OCI-LY7 (cell line): ENCODE measurements around the gene TTC24. TPM values are rescaled to one million over a fixed set of nuclear protein-coding genes. Genes with fewer than 3 reads are reported as not detected.
"Not testable (repeated sequence)": the region's sequence is repeated elsewhere in the genome, so short reads cannot be mapped to it uniquely, and the experiment has no call there.

Experiments
- BruUV-seq: library from RNA; stranded (reverse); fragments of 400-500 nt; replicated peaks from 2 replicates; lab custom pipeline; 2021; lab: Mats Ljungman, UMichigan
- CTCF ChIA-PET: fragments of 300-600 bp; sonication (Branson Sonifier 250); formaldehyde crosslinking; loops from one replicate; lab custom pipeline; 2022; ENCODE audit warnings: antibody characterized with exemption; ENCODE audit not compliant: unreplicated experiment; lab: Charles Lee
- POLR2A ChIA-PET: fragments of 300-600 bp; sonication (Branson Sonifier 250); formaldehyde crosslinking; loops from one replicate; lab custom pipeline; 2022; ENCODE audit warnings: antibody characterized with exemption; lab: Charles Lee
- DNase-seq: peaks from one replicate; pipeline ENCODE4 v3.0.0-alpha.2; 2015; ENCODE audit warnings: low spot score
- H2AFZ ChIP-seq: fragments of 200-600 bp; sonication (generic), shearing (Covaris generic); 2 replicates; pipeline ENCODE4 v1.6.1; 2014; ENCODE audit warnings: mild to moderate bottlenecking, antibody characterized with exemption, low read length, moderate library complexity
- H3K27ac ChIP-seq: fragments of 200-600 bp; sonication (generic); 2 replicates; pipeline ENCODE4 v1.5.1; 2014; ENCODE audit warnings: mixed run types, low read depth, mild to moderate bottlenecking, moderate library complexity, low read length, inconsistent platforms; ENCODE audit not compliant: poor library complexity, severe bottlenecking
- H3K36me3 ChIP-seq: fragments of 200-600 bp; sonication (generic); 2 replicates; pipeline ENCODE4 v1.6.1; 2014; ENCODE audit warnings: mild to moderate bottlenecking, antibody characterized with exemption, low read length, moderate library complexity, mixed read lengths; ENCODE audit not compliant: insufficient read depth
- H3K4me1 ChIP-seq: fragments of 200-600 bp; sonication (generic); 2 replicates; pipeline ENCODE4 v1.5.1; 2014; ENCODE audit warnings: mild to moderate bottlenecking, low read length; ENCODE audit not compliant: insufficient read depth, poor library complexity, severe bottlenecking
- H3K4me2 ChIP-seq: fragments of 200-600 bp; sonication (generic); 2 replicates; pipeline ENCODE4 v1.6.1; 2014; ENCODE audit warnings: mild to moderate bottlenecking, low read length
- H3K4me3 ChIP-seq: fragments of 200-600 bp; sonication (generic); 2 replicates; pipeline ENCODE4 v1.5.1; 2014; ENCODE audit warnings: mild to moderate bottlenecking, low read depth, low read length; ENCODE audit not compliant: poor library complexity, severe bottlenecking
- H3K79me2 ChIP-seq: fragments of 200-600 bp; sonication (generic); 2 replicates; pipeline ENCODE4 v1.6.1; 2016; ENCODE audit warnings: low read depth, mild to moderate bottlenecking, low read length, moderate library complexity, mixed read lengths; ENCODE audit not compliant: insufficient read depth
- H3K9me2 ChIP-seq: fragments of 200-600 bp; sonication (generic); 2 replicates; pipeline ENCODE4 v1.6.1; 2016; ENCODE audit warnings: mild to moderate bottlenecking, low read length, mixed read lengths; ENCODE audit not compliant: insufficient read depth
- H3K9me3 ChIP-seq: fragments of 200-600 bp; sonication (generic); 2 replicates; pipeline ENCODE4 v1.6.1; 2014; ENCODE audit warnings: mild to moderate bottlenecking, mixed run types, low read length, mixed read lengths
- H4K20me1 ChIP-seq: fragments of 200-600 bp; sonication (generic); 2 replicates; pipeline ENCODE4 v1.6.1; 2014; ENCODE audit warnings: mild to moderate bottlenecking, antibody characterized with exemption, low read length, moderate library complexity, mixed read lengths; ENCODE audit not compliant: insufficient read depth
- EZH2phosphoT487 ChIP-seq: fragments of 200-600 bp; sonication (generic); IDR thresholded peaks from 2 replicates; pipeline ENCODE4 v1.6.1; 2018; ENCODE audit warnings: low read depth, borderline replicate concordance, mild to moderate bottlenecking, mixed run types, antibody characterized with exemption, low read length, moderate library complexity, mixed read lengths
- intact Hi-C: fragments of 100-400 bp; cut with micrococcal nuclease; formaldehyde crosslinking; loops from one replicate; pipeline ENCODE4 v1.10.0; 2022; ENCODE audit not compliant: unreplicated experiment
- total RNA-seq, 2 experiments: library from RNA; depleted of rRNA in 1 of 2; stranded (reverse); fragments of >200 nt in 1 of 2; shearing (Covaris generic) in 1 of 2; gene quantifications; 2 replicates each; pipeline ENCODE4 v1.2.3, GENCODE V29; 2014 to 2022
- TF ChIP-seq, protein P1 (sequence below): fragments of 200-600 bp; sonication (generic); conservative IDR thresholded peaks from 2 replicates; pipeline ENCODE4 v1.5.1; 2014; ENCODE audit warnings: mild to moderate bottlenecking, antibody characterized with exemption, low read length, moderate library complexity, mixed read lengths

TTC24 gene
- total RNA-seq, 2 experiments from 2014 or later = 2.8 to 11.9 TPM

DNA sequence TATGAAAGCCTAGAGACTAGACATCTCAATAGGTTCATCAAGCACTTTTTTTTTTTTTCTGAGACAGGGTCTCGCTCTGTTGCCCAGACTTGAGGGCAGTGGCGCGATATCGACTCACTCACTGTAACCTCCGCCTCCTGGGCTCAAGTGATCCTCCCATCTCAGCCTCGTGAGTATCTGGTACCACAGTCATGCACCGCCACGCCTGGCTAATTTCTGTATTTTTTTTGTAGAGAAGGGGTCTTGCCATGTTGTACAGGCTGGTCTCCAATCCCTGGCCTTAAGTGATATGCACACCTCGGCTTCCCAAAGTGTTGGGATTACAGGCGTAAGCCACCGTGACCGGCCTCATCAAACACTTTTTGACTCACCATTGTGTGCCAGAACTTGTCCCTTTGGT lies 22.4 kb downstream of the TTC24 start:
- DNase-seq = peak; percentile 58
- Histone ChIP-seq H3K4me2 (peak overlapping the region; percentile 91), H3K36me3 (peaks cover 29% of the 10 kb centered on the region), H3K4me1 (peaks cover 27% of the 10 kb centered on the region), H4K20me1 (no peaks in the 10 kb centered on the region), H2AFZ (peak overlapping the region; percentile 97), H3K9me2 (no peaks in the 10 kb centered on the region), H3K9me3 (no peaks in the 10 kb centered on the region), H3K27ac (peak overlapping the region; percentile 69), H3K4me3 (peak overlapping the region; percentile 78), H3K79me2 (peaks cover 40% of the 10 kb centered on the region)
- BruUV-seq = no TSS peak
- ChIA-PET POLR2A (interaction anchor here (0.6 to 4.7 kb wide), 6 partner anchors 10 to 1574 kb away, joined by 3 to 27 read pairs (median 3); partner anchors contain the start of gene NAXE), CTCF (interaction anchor here (1.4 kb wide), 1 partner anchor 10 kb away, joined by 4 read pairs; the partner anchor contains the start of gene NAXE)
- intact Hi-C loops = loop anchor here (1.0 kb wide), 1 partner anchor 145 kb away; no protein-coding TSS in a partner anchor
- no peak for TF ChIP-seq EZH2phosphoT487
- TF ChIP-seq, protein P1, sequence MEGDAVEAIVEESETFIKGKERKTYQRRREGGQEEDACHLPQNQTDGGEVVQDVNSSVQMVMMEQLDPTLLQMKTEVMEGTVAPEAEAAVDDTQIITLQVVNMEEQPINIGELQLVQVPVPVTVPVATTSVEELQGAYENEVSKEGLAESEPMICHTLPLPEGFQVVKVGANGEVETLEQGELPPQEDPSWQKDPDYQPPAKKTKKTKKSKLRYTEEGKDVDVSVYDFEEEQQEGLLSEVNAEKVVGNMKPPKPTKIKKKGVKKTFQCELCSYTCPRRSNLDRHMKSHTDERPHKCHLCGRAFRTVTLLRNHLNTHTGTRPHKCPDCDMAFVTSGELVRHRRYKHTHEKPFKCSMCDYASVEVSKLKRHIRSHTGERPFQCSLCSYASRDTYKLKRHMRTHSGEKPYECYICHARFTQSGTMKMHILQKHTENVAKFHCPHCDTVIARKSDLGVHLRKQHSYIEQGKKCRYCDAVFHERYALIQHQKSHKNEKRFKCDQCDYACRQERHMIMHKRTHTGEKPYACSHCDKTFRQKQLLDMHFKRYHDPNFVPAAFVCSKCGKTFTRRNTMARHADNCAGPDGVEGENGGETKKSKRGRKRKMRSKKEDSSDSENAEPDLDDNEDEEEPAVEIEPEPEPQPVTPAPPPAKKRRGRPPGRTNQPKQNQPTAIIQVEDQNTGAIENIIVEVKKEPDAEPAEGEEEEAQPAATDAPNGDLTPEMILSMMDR = no peak

DNA sequence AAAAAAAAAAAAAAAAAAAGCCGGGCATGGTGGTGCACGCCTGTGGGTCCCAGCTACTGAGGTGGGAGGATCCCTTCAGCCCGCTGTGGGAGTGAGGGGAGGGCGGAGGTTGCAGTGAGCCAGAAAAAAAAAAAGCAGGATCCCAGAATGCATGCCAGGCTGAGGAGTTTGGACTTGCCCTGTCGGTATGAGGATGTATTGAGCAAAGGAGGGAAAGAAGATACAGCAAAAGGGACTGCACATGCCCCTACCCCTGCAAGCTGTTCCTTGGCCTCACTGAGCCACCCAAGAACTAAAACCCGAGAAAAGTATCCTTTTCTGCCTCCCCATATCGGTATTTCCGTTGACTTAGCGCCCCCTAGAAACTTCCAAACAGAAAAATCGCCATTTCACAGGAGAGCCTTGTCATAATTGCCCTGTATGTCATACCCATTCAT lies 23.1 kb downstream of the TTC24 start:
- Histone ChIP-seq H2AFZ (peak overlapping the region; percentile 97; the same call in 1 of the 2 replicates), H4K20me1 (no peaks in the 10 kb centered on the region), H3K4me1 (peaks cover 34% of the 10 kb centered on the region), H3K9me3 (no peaks in the 10 kb centered on the region), H3K9me2 (no peaks in the 10 kb centered on the region), H3K36me3 (peaks cover 22% of the 10 kb centered on the region), H3K4me2 (peak overlapping the region; percentile 91), H3K4me3 (peak overlapping the region; percentile 78), H3K79me2 (peaks cover 40% of the 10 kb centered on the region), H3K27ac (peak overlapping the region; percentile 69)
- intact Hi-C loops = no loop called here
- peak; percentile 73 for DNase-seq
- no peak for TF ChIP-seq EZH2phosphoT487
- TF ChIP-seq, protein P1 = peak; percentile 89
- ChIA-PET POLR2A (interaction anchor here (0.6 to 4.7 kb wide), 5 partner anchors 11 to 510 kb away, joined by 3 to 27 read pairs (median 3); partner anchors contain the start of gene NAXE), CTCF (interaction anchor here (1.4 kb wide), 1 partner anchor 11 kb away, joined by 4 read pairs; the partner anchor contains the start of gene NAXE)
- BruUV-seq = no TSS peak

DNA sequence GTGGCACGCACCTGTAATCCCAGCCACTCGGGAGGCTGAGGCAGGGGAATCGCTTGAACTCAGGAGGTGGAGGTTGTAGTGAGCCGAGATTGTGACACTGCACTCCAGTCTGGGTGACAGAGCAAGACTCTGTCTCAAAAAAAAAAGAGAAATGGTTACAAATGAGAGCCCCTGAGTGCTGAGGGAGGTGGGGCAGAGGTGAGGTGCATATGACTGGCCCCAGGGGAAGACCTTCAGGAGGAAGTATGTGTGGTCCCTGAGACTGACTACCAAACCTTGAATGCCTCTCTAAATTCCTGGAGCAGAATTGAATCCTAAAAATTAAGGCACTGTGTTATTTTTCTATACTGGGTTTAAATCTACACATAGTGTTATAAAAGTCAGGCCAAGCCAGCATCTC lies 27.8 kb downstream of the TTC24 start:
- DNase-seq = peak; percentile 37
- POLR2A ChIA-PET, H3K36me3 ChIP-seq, H3K9me2 ChIP-seq, H3K4me3 ChIP-seq, BruUV-seq, CTCF ChIA-PET, H3K27ac ChIP-seq, H2AFZ ChIP-seq, H3K9me3 ChIP-seq, H3K79me2 ChIP-seq, H4K20me1 ChIP-seq, intact Hi-C loops: not testable (repeated sequence)
- Histone ChIP-seq H3K4me1 (peaks cover 33% of the 10 kb centered on the region), H3K4me2 (peak overlapping the region; percentile 10; the same call in 1 of the 2 replicates)
